Activated T-helper 2 cell treated with anti-CD3 and anti-CD28 coated beads, Interferon-gamma antibody, Interleukin-2, Interleukin-4, amounts not matched to agents 10 μg/mL and 5 μg/mL and 100 μg/mL, durations not matched to agents 14 hours and 24 hours and 36 hours (primary cell): ENCODE results near the gene PAGR1. TPM values are rescaled to one million over a fixed set of nuclear protein-coding genes. Genes with fewer than 3 reads are reported as not detected.
A peak's percentile ranks its signal among the peaks of the same experiment; 100 is the strongest.
"Not testable (repeated sequence)": the region's sequence is repeated elsewhere in the genome, so short reads cannot be mapped to it uniquely, and the experiment has no call there.

ENCODE experiments used
- DNase-seq: peaks from one replicate; pipeline ENCODE4 v3.0.0; 2021; ENCODE audit warnings: low spot score
- H3K27ac Mint-ChIP-seq: one replicate; pipeline ENCODE4 v1.8.0; 2021; ENCODE audit warnings: mixed read lengths
- H3K27me3 Mint-ChIP-seq: one replicate; pipeline ENCODE4 v1.8.0; 2021; ENCODE audit warnings: low read depth, mixed read lengths
- H3K36me3 Mint-ChIP-seq: one replicate; pipeline ENCODE4 v1.8.0; 2021; ENCODE audit warnings: low read depth, mixed read lengths
- H3K4me1 Mint-ChIP-seq: one replicate; pipeline ENCODE4 v1.8.0; 2021; ENCODE audit warnings: low read depth, mixed read lengths
- H3K4me3 Mint-ChIP-seq: one replicate; pipeline ENCODE4 v1.8.0; 2021; ENCODE audit warnings: low read depth, mild to moderate bottlenecking, moderate library complexity, mixed read lengths
- H3K9me3 Mint-ChIP-seq: one replicate; pipeline ENCODE4 v1.8.0; 2021; ENCODE audit warnings: mixed read lengths
- intact Hi-C: fragments of 100-400 bp; cut with micrococcal nuclease; formaldehyde crosslinking; loops from one replicate; pipeline ENCODE4 v1.15.1; 2023
- total RNA-seq: library from RNA; stranded (reverse); gene quantifications from 2 replicates; pipeline ENCODE4 v1.2.3, GENCODE V29; 2022

Gene PAGR1
- total RNA-seq, 1 donor from 2014 or later = 29.5 TPM

DNA sequence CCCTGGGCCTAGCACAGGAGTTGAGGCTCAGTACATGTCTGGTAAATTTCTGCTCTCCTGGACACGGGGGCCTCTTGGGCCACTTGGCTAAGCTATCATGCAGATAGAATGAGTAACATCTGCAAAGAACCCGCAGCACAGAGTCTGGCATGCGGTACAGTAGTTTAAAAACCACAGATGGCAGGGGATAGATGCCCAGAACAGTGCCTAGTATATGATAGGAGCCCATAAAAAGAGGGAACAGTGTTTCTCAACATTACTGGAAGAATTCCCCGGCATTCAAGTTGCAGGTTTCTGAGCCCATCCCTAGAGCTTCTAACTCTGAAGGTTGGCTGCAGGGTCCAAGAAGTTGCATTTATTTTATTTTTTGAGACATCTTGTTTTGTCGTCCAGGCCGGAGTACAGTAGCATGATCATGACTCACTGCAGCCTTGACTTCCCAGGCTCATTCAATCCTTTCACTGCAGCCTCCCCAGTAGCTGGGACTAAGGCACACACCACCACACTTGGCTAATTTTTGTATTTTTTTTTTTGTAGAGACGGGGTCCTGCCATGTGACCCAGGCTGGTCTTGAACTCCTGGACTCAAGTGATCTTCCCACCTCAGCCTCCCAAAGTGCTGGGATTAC, 41.3 kb downstream of the PAGR1 start:
- H3K36me3 Mint-ChIP-seq = peaks cover 35% of the 10 kb centered on the region
- intact Hi-C loops = no loop called here
- DNase-seq = no peak
- H3K9me3 Mint-ChIP-seq = no peaks in the 10 kb centered on the region
- H3K27ac Mint-ChIP-seq = no peak overlapping the region
- no peaks in the 10 kb centered on the region for H3K27me3 Mint-ChIP-seq
- peaks cover 14% of the 10 kb centered on the region for H3K4me1 Mint-ChIP-seq
- H3K4me3 Mint-ChIP-seq = no peak overlapping the region

GRCh38 chr16:29858149-29858849, 42.3 kb downstream of the PAGR1 start:
- H3K4me3 Mint-ChIP-seq = no peak overlapping the region
- H3K9me3 Mint-ChIP-seq = no peaks in the 10 kb centered on the region
- no peaks in the 10 kb centered on the region for H3K27me3 Mint-ChIP-seq
- H3K4me1 Mint-ChIP-seq = peaks cover 14% of the 10 kb centered on the region
- DNase-seq = no peak
- peaks cover 35% of the 10 kb centered on the region for H3K36me3 Mint-ChIP-seq
- intact Hi-C loops = no loop called here
- peak overlapping the region; percentile 14 for H3K27ac Mint-ChIP-seq

- Mint-ChIP-seq H3K9me3 (no peaks in the 10 kb centered on the region), H3K27me3 (no peaks in the 10 kb centered on the region), H3K4me3 (no peak overlapping the region), H3K4me1 (peaks cover 16% of the 10 kb centered on the region), H3K27ac (no peak overlapping the region), H3K36me3 (peaks cover 35% of the 10 kb centered on the region)
- intact Hi-C loops = no loop called here
- DNase-seq = no peak
Observed at GRCh38 chr16:29858974-29859373, 43.0 kb downstream of the PAGR1 start.

GRCh38 chr16:29860218-29860617, 44.3 kb downstream of the PAGR1 start:
- H3K27ac Mint-ChIP-seq = no peak overlapping the region
- H3K4me3 Mint-ChIP-seq = no peak overlapping the region
- intact Hi-C loops = loop anchor here (10.0 kb wide), 1 partner anchor 135 kb away; the partner anchor contains the start of genes HIRIP3 and INO80E

GRCh38 chr16:29862383-29862883, 46.5 kb downstream of the PAGR1 start:
- Mint-ChIP-seq H3K4me3 (peak overlapping the region; percentile 98), H3K27ac (peak overlapping the region; percentile 92), H3K27me3 (no peaks in the 10 kb centered on the region), H3K36me3 (peaks cover 32% of the 10 kb centered on the region), H3K4me1 (peaks cover 16% of the 10 kb centered on the region), H3K9me3 (no peaks in the 10 kb centered on the region)
- no peak for DNase-seq
- intact Hi-C loops = loop anchor here (2.0 to 10.0 kb wide), 2 partner anchors 58 to 132 kb away; partner anchors contain the start of genes HIRIP3 and INO80E

More at GRCh38 chr16:29860218-29860617, 44.3 kb downstream of the PAGR1 start:
- Mint-ChIP-seq H3K4me1 (peaks cover 16% of the 10 kb centered on the region), H3K9me3 (no peaks in the 10 kb centered on the region), H3K36me3 (peaks cover 35% of the 10 kb centered on the region), H3K27me3 (no peaks in the 10 kb centered on the region)
- DNase-seq = no peak

DNA sequence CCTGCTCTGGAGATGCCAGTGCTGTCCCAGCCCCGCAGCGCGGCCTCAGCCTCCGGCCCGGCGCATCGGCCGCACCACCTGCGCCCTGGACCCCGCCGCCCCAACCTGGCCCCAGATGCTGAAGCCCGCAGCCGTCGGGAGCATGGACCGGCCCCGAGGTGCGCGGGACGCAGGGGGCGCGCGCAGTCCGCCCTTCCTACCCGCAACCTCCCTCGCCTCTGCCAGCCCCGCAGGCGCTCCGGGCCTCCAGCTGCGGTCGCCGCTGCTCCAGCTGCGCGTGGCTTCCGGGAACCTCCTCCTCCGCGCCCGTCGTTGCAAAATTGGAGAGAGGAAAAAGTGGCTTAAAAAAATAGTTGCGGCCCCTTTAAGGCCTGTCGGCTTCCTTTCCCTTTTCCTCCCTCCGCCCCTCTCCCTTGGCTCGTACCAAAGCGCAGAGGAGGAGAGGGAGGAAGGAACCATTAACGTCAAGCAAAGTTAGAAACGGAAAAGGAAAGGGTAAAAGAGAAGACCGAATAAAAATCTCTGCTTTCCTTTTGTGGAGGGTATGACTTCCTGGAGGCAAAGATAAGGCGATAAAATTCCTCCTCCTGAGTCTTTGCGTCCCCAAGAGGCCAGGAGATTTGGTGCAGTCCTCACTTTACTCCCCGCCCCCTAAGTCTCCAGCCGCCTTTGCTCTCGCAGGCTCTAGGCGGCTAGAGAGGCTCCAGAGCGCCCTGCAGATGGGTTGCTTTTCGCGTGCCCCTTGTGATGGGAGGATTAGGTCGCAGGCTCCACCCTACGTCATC, 47.1 kb downstream of the PAGR1 start, which contains the start of gene CDIPT:
Gene CDIPT, minus strand, starts transcription at position 343 of the 785 bp plus-strand sequence. CDS start 369 bp downstream, outside the sequence.
- H3K27me3 Mint-ChIP-seq = no peaks in the 10 kb centered on the region
- H3K4me1 Mint-ChIP-seq = peaks cover 19% of the 10 kb centered on the region
- H3K4me3 Mint-ChIP-seq = peak within 1 kb of the TSS; percentile 98
- H3K9me3 Mint-ChIP-seq = no peaks in the 10 kb centered on the region
- intact Hi-C loops = loop anchor here (1.0 to 10.0 kb wide), 5 partner anchors 47 to 795 kb away; partner anchors contain the start of genes FBRS, HIRIP3, INO80E and KCTD13
- H3K36me3 Mint-ChIP-seq = peaks cover 30% of the 10 kb centered on the region
- DNase-seq = peak; percentile 90
- peak within 1 kb of the TSS; percentile 99 for H3K27ac Mint-ChIP-seq

DNA sequence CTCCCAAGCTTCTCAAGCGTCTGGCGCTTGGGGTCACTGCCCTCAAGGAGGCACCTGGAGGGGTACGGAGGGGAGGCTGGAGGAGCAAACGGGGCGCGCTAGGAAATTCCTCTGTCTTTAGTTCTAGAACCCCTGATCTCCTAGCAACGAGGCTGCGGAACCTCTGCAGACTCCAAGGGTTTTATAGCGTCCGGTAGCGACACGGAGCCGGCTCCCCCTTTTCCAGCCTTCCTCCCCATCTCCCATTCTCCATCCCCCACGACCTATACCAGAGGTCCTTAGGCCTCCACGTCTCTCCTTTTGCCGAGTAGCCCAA, 47.7 kb downstream of the PAGR1 start:
- no peak for DNase-seq
- no peaks in the 10 kb centered on the region for H3K9me3 Mint-ChIP-seq
- intact Hi-C loops = loop anchor here (1.0 to 10.0 kb wide), 5 partner anchors 47 to 795 kb away; partner anchors contain the start of genes FBRS, HIRIP3, INO80E and KCTD13
- H3K36me3 Mint-ChIP-seq = peaks cover 24% of the 10 kb centered on the region
- H3K4me1 Mint-ChIP-seq = peaks cover 17% of the 10 kb centered on the region
- no peaks in the 10 kb centered on the region for H3K27me3 Mint-ChIP-seq
- H3K27ac Mint-ChIP-seq = peak overlapping the region; percentile 99
- H3K4me3 Mint-ChIP-seq = peak overlapping the region; percentile 98

DNA sequence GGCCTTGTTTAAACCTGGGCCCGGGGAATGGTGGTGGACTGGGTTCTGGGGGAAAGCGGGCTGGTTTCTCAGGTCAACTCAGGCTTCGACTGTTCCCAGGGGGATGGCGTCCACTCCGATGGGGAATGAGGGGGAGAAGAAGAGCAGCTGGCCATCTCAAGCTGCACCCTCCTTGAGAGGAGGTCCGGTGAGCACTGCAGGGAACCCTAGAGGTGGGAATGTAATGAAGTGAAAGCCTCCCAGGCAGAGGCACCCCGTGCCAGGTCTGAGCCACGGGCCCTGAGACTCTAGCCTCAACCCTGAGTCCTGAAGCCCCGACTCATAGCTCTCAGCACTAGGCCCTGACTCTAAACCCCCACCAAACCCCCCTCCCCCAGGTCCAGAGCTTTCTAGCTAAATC, 48.3 kb downstream of the PAGR1 start:
- intact Hi-C loops = loop anchor here (10.0 kb wide), 1 partner anchor 131 kb away; the partner anchor contains the start of genes HIRIP3 and INO80E
- H3K9me3 Mint-ChIP-seq = no peaks in the 10 kb centered on the region
- no peak overlapping the region for H3K27ac Mint-ChIP-seq
- no peak for DNase-seq
- peaks cover 18% of the 10 kb centered on the region for H3K36me3 Mint-ChIP-seq
- H3K27me3 Mint-ChIP-seq = no peaks in the 10 kb centered on the region
- H3K4me3 Mint-ChIP-seq = no peak overlapping the region
- peaks cover 17% of the 10 kb centered on the region for H3K4me1 Mint-ChIP-seq

- H3K36me3 Mint-ChIP-seq = no peaks in the 10 kb centered on the region
- H3K27me3 Mint-ChIP-seq = no peaks in the 10 kb centered on the region
- no peak overlapping the region for H3K4me3 Mint-ChIP-seq
- DNase-seq = no peak
- intact Hi-C loops = loop anchor here (10.0 kb wide), 1 partner anchor 126 kb away; the partner anchor contains the start of genes HIRIP3 and INO80E
- H3K9me3 Mint-ChIP-seq = no peaks in the 10 kb centered on the region
- H3K27ac Mint-ChIP-seq = no peak overlapping the region
- H3K4me1 Mint-ChIP-seq = peaks cover 4% of the 10 kb centered on the region
Observed at GRCh38 chr16:29868396-29869009, 52.6 kb downstream of the PAGR1 start.

GRCh38 chr16:29869067-29869466, 53.1 kb downstream of the PAGR1 start:
- intact Hi-C loops = loop anchor here (10.0 kb wide), 1 partner anchor 126 kb away; the partner anchor contains the start of genes HIRIP3 and INO80E
- DNase-seq, H3K36me3 Mint-ChIP-seq, H3K27me3 Mint-ChIP-seq, H3K4me3 Mint-ChIP-seq, H3K27ac Mint-ChIP-seq, H3K4me1 Mint-ChIP-seq, H3K9me3 Mint-ChIP-seq: not testable (repeated sequence)
